ENCODE measurements around the gene EPGN. TPM values are rescaled to one million over a fixed set of nuclear protein-coding genes. Genes with fewer than 3 reads are reported as not detected.

EPGN gene
- total RNA-seq, result 1 to 10 TPM in 1 of 4 donors, not detected in 3; 1.6 TPM

GRCh38 chr4:74308215-74308614 is at the start of gene EPGN:
EPGN (plus strand) TSS chr4:74308470; CDS start chr4:74308534, 64 bp downstream.
- ATAC-seq, result no peak
- Histone ChIP-seq H3K4me3 (no peak within 1 kb of the TSS), H3K9me3 (no peaks in the 10 kb centered on the region), H3K4me1 (no peaks in the 10 kb centered on the region), H3K36me3 (no peaks in the 10 kb centered on the region), H3K27ac (no peak within 1 kb of the TSS), H3K27me3 (no peaks in the 10 kb centered on the region)
- 46 to 65% methylated on average over 5 of the region's 5 CpGs for WGBS, 2 donors (ENCODE audit: low coverage in 1 of 2)
- TF ChIP-seq POLR2A (IDR thresholded peaks at IDR 0.05), result no peak
- TF ChIP-seq POLR2AphosphoS5 (IDR thresholded peaks at IDR 0.05), result no peak
- no peak for TF ChIP-seq EP300 (IDR thresholded peaks at IDR 0.05)
- no peak for TF ChIP-seq CTCF (IDR thresholded peaks at IDR 0.05)

GRCh38 chr4:74258963-74259362 is 49.3 kb upstream of the EPGN start:
- Histone ChIP-seq H3K27ac (no peak overlapping the region), H3K4me3 (no peak overlapping the region), H3K9me3 (peaks cover 0 to 5% (median 0%) of the 10 kb centered on the region in 3 donors), H3K36me3 (no peaks in the 10 kb centered on the region), H3K27me3 (no peaks in the 10 kb centered on the region), H3K4me1 (no peaks in the 10 kb centered on the region)
- no peak for ATAC-seq
- WGBS, 2 donors (ENCODE audit: low coverage in 1 of 2), result 67% methylated on average over 1 of the region's 1 CpG
- TF ChIP-seq POLR2A (IDR thresholded peaks at IDR 0.05) (no peak), POLR2AphosphoS5 (IDR thresholded peaks at IDR 0.05) (no peak), EP300 (IDR thresholded peaks at IDR 0.05) (no peak), CTCF (IDR thresholded peaks at IDR 0.05) (no peak)

GRCh38 chr4:74260036-74260435 is 48.2 kb upstream of the EPGN start:
- no peak for TF ChIP-seq CTCF (IDR thresholded peaks at IDR 0.05)
- TF ChIP-seq POLR2AphosphoS5 (IDR thresholded peaks at IDR 0.05), result no peak
- no peak for TF ChIP-seq POLR2A (IDR thresholded peaks at IDR 0.05)
- no peak for TF ChIP-seq EP300 (IDR thresholded peaks at IDR 0.05)
- no peaks in the 10 kb centered on the region for H3K27me3 ChIP-seq
- H3K4me1 ChIP-seq, result no peaks in the 10 kb centered on the region
- no peaks in the 10 kb centered on the region for H3K9me3 ChIP-seq
- WGBS, 2 donors (ENCODE audit: low coverage in 1 of 2), result 83% methylated on average over 1 of the region's 1 CpG; no CpG with 5 or more reads in 1 of the 2 donors
- no peak overlapping the region for H3K4me3 ChIP-seq
- no peak for ATAC-seq
- H3K27ac ChIP-seq, result no peak overlapping the region
- no peaks in the 10 kb centered on the region for H3K36me3 ChIP-seq

GRCh38 chr4:74262522-74262921 is 45.7 kb upstream of the EPGN start:
- no peaks in the 10 kb centered on the region for H3K4me1 ChIP-seq
- H3K27ac ChIP-seq, result no peak overlapping the region
- no peak overlapping the region for H3K4me3 ChIP-seq
- ATAC-seq, result no peak
- no peaks in the 10 kb centered on the region for H3K9me3 ChIP-seq
- no peaks in the 10 kb centered on the region for H3K36me3 ChIP-seq
- TF ChIP-seq EP300 (IDR thresholded peaks at IDR 0.05) (no peak), CTCF (IDR thresholded peaks at IDR 0.05) (no peak), POLR2A (IDR thresholded peaks at IDR 0.05) (no peak), POLR2AphosphoS5 (IDR thresholded peaks at IDR 0.05) (no peak)
- H3K27me3 ChIP-seq, result no peaks in the 10 kb centered on the region

GRCh38 chr4:74263551-74263950 is 44.7 kb upstream of the EPGN start:
- ATAC-seq, result no peak
- no peaks in the 10 kb centered on the region for H3K36me3 ChIP-seq

More at GRCh38 chr4:74263551-74263950, 44.7 kb upstream of the EPGN start:
- Histone ChIP-seq H3K4me1 (no peaks in the 10 kb centered on the region), H3K27ac (no peak overlapping the region), H3K4me3 (no peak overlapping the region), H3K9me3 (no peaks in the 10 kb centered on the region), H3K27me3 (no peaks in the 10 kb centered on the region)
- TF ChIP-seq CTCF (IDR thresholded peaks at IDR 0.05) (no peak), POLR2AphosphoS5 (IDR thresholded peaks at IDR 0.05) (no peak), EP300 (IDR thresholded peaks at IDR 0.05) (no peak), POLR2A (IDR thresholded peaks at IDR 0.05) (no peak)

Data from gastroesophageal sphincter (tissue), 4 donors.